ENCODE data around the gene UBQLN3.

DNA sequence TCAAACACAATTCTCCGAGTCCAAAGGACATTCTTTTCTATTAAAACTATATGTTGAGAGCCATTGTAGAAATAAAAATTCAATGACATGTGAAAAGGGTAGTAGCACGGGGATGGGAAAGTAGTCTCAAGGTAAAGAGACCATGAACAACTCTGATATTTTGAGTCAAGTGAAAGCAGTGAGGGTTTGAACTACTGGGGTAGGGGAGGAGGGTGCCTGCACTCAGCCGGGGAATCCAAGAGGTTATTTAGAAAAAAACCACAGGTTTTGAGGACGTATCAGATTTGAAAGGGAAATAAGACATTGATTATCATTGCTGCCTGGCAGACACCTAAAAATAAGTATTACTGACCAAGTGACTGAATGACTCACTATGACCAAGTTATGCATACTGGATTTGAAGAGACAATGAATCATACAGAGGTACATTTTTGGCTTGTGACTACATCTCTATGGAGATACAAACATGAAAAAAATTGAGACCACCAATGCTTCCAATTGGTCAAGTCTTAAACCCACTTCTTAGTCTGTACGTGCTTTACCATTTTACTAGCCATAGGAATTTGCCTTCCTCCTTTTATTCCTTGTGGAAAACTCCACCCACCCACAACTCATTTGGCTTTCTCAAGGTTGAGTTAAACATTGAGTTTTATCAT lies 40.8 kb upstream of the UBQLN3 start:
- TF ChIP-seq, protein P1, sequence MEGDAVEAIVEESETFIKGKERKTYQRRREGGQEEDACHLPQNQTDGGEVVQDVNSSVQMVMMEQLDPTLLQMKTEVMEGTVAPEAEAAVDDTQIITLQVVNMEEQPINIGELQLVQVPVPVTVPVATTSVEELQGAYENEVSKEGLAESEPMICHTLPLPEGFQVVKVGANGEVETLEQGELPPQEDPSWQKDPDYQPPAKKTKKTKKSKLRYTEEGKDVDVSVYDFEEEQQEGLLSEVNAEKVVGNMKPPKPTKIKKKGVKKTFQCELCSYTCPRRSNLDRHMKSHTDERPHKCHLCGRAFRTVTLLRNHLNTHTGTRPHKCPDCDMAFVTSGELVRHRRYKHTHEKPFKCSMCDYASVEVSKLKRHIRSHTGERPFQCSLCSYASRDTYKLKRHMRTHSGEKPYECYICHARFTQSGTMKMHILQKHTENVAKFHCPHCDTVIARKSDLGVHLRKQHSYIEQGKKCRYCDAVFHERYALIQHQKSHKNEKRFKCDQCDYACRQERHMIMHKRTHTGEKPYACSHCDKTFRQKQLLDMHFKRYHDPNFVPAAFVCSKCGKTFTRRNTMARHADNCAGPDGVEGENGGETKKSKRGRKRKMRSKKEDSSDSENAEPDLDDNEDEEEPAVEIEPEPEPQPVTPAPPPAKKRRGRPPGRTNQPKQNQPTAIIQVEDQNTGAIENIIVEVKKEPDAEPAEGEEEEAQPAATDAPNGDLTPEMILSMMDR (IDR thresholded peaks at IDR 0.05), result no peak
- TF ChIP-seq POLR2A (IDR thresholded peaks at IDR 0.05), result no peak

Measured in upper lobe of left lung (tissue), 4 donors.